GM12878 (cell line): ENCODE measurements around the gene NHERF1. TPM values are rescaled to one million over a fixed set of nuclear protein-coding genes. Genes with fewer than 3 reads are reported as not detected.
A peak's percentile ranks its signal among the peaks of the same experiment; 100 is the strongest.

Source experiments
- BCL11A ChIP-seq: IDR thresholded peaks from 2 replicates; pipeline ENCODE4 v1.6.1; 2011; ENCODE audit warnings: low read depth, low read length
- CBFB ChIP-seq: IDR thresholded peaks from 2 replicates; pipeline ENCODE4 v1.6.1; 2016; ENCODE audit warnings: antibody characterized with exemption, low read depth
- CEBPB ChIP-seq, 2 experiments: fragments of 150-350 bp in 1 of 2; IDR thresholded peaks; 2 replicates each; pipeline ENCODE4 v1.6.1; 2012 to 2014; ENCODE audit warnings: low read depth in 2 of 2, low read length in 2 of 2, borderline replicate concordance in 1 of 2, inconsistent platforms in 1 of 2
- GABPA ChIP-seq: IDR thresholded peaks from 2 replicates; pipeline ENCODE4 v1.6.1; 2014; ENCODE audit warnings: antibody characterized with exemption, low read depth, mild to moderate bottlenecking, inconsistent platforms
- IRF5 ChIP-seq: fragments of 450-650 bp; IDR thresholded peaks from 2 replicates; pipeline ENCODE4 v1.6.1; 2017; ENCODE audit warnings: borderline replicate concordance
- MEF2A ChIP-seq: IDR thresholded peaks from 2 replicates; pipeline ENCODE4 v1.6.1; 2011; ENCODE audit warnings: low read depth, mild to moderate bottlenecking, low read length, moderate library complexity; ENCODE audit not compliant: insufficient read depth
- MTA2 ChIP-seq: fragments of 450-650 bp; IDR thresholded peaks from 2 replicates; pipeline ENCODE4 v1.6.1; 2016; ENCODE audit warnings: low read depth, mild to moderate bottlenecking, moderate library complexity
- NFIC ChIP-seq: IDR thresholded peaks from 2 replicates; pipeline ENCODE4 v1.6.1; 2012; ENCODE audit warnings: low read depth, mild to moderate bottlenecking, inconsistent platforms, low read length, moderate library complexity
- NR2F1 ChIP-seq: fragments of 450-650 bp; conservative IDR thresholded peaks from 2 replicates; pipeline ENCODE4 v1.6.1; 2017; ENCODE audit warnings: mild to moderate bottlenecking
- RCOR1 ChIP-seq: conservative IDR thresholded peaks from 2 replicates; pipeline ENCODE4 v1.6.1; 2012; ENCODE audit warnings: low read depth, low read length, improper control_type of control experiment
- RELA ChIP-seq: fragments of 450-650 bp; IDR thresholded peaks from 2 replicates; pipeline ENCODE4 v1.8.0; 2014; ENCODE audit warnings: borderline replicate concordance; ENCODE audit not compliant: partially characterized antibody
- SIN3A ChIP-seq: IDR thresholded peaks from 2 replicates; pipeline ENCODE4 v1.6.1; 2012; ENCODE audit warnings: low read depth, low read length, improper control_type of control experiment
- STAT3 ChIP-seq: IDR thresholded peaks from 2 replicates; pipeline ENCODE4 v1.6.1; 2011; ENCODE audit warnings: low read depth, low read length, improper control_type of control experiment
- TAF1 ChIP-seq: IDR thresholded peaks from 2 replicates; pipeline ENCODE4 v1.6.1; 2011; ENCODE audit warnings: mild to moderate bottlenecking, low read depth, low read length, borderline replicate concordance
- ZBTB11 ChIP-seq: fragments of 450-650 bp; formaldehyde crosslinking; IDR thresholded peaks from 2 replicates; pipeline ENCODE4 v1.5.0; 2022; ENCODE audit warnings: mild to moderate bottlenecking, missing genetic modification characterization
- polyA plus RNA-seq, 11 experiments: library from polyadenylated mRNA; depleted of rRNA in 4 of 11; unstranded in 6 of 11; stranded (reverse) in 5 of 11; fragments of >200 nt; fragmentation: Nextera tagmentation in 4 of 11; fragmentation: Illumina TruSeq in 1 of 11; extraction: Ambion mirVana in 4 of 11; extraction: Trizol in 1 of 11; gene quantifications; 1 replicate in 1 of 11; 2 replicates in 10 of 11; pipeline versions ENCODE4 v1.2.1 to v1.2.3, GENCODE V29; 2011 to 2016; ENCODE audit warnings: inconsistent platforms in 2 of 11, missing spikeins in 2 of 11, low read depth in 1 of 11
- total RNA-seq, 4 experiments: library from RNA; depleted of rRNA in 3 of 4; stranded (reverse); fragments of >200 nt in 3 of 4; fragmentation: Illumina TruSeq in 1 of 4; extraction: Trizol in 1 of 4; gene quantifications; 2 replicates each; pipeline versions ENCODE4 v1.2.1 to v1.2.3, GENCODE V29; 2013 to 2021
- TF ChIP-seq, protein P1 (sequence below): IDR thresholded peaks from 2 replicates; pipeline ENCODE4 v1.6.1; 2012; ENCODE audit warnings: improper control_type of control experiment, low read depth, low read length; ENCODE audit not compliant: insufficient replicate concordance

Gene NHERF1
- total and polyA plus RNA-seq, 10 of the 15 experiments (the other 5 are each of a cell fraction or from before 2014, with no cell fraction given) = 13.4 to 61.6 (median 39.0) TPM

DNA sequence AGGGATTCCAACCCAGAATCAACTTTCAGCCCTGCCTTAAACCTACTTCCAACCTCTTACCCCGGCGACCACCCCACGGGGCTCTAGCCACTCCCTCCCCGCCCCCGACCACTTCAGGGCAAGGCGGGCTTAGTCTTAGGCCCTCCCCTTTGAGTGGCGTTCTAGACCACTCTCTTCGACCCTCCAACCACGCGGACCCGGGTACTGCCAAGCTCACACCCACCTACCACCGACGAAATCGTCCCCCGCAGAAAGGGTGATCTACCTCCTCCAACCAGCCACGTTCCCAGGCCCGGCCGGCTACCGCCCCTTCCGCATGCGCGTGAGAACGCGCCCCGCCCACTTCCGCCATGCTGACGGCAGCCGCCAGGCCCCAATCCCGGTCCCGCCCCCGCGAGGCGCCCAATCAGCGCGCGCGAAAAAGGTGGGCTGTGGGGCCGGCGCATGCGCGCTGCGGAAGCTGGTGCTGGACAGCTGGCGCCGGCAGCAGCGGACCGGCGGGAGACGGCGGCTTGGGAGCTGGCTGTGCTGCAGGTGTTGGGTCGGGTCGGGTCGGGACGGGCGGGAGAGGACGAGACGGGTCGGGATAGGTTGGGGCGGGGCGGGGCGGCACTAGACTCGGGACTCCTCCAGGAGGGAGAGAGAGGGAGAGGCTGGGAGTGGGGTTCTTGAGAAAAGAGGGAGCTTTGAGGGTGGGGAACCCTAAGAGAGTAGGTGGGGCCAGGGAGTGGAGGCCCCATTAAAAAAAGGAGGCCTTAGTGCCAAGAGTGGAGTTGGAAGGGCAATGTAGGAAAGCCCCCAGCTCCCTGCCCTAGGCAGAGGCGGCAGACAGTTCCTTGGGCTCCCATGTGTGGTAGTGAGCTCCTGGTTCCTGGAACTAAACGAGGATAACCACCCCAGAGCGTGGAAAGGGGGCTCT, 27.9 kb downstream of the NHERF1 start, which contains the start of gene NAT9 (continued):
- TF ChIP-seq MEF2A (no peak), RCOR1 (0 out of 2 replicates have a peak, but pooled peaks have one; percentile 48), STAT3 (no peak), NR2F1 (no peak), RELA (peak; percentile 42), CBFB (no peak), SIN3A (peak; percentile 93), GABPA (peak; percentile 86), ZBTB11 (CRISPR knock-in tag) (no peak), MTA2 (no peak), TAF1 (no peak; the same call in 1 of the 2 replicates), IRF5 (no peak), BCL11A (no peak), CEBPB (IDR thresholded peaks at IDR 0.05; ENCODE audit: borderline replicate concordance in 1 of 2, low read depth in 2 of 2, low read length in 2 of 2) (no peak), NFIC (no peak)
- TF ChIP-seq, protein P1, sequence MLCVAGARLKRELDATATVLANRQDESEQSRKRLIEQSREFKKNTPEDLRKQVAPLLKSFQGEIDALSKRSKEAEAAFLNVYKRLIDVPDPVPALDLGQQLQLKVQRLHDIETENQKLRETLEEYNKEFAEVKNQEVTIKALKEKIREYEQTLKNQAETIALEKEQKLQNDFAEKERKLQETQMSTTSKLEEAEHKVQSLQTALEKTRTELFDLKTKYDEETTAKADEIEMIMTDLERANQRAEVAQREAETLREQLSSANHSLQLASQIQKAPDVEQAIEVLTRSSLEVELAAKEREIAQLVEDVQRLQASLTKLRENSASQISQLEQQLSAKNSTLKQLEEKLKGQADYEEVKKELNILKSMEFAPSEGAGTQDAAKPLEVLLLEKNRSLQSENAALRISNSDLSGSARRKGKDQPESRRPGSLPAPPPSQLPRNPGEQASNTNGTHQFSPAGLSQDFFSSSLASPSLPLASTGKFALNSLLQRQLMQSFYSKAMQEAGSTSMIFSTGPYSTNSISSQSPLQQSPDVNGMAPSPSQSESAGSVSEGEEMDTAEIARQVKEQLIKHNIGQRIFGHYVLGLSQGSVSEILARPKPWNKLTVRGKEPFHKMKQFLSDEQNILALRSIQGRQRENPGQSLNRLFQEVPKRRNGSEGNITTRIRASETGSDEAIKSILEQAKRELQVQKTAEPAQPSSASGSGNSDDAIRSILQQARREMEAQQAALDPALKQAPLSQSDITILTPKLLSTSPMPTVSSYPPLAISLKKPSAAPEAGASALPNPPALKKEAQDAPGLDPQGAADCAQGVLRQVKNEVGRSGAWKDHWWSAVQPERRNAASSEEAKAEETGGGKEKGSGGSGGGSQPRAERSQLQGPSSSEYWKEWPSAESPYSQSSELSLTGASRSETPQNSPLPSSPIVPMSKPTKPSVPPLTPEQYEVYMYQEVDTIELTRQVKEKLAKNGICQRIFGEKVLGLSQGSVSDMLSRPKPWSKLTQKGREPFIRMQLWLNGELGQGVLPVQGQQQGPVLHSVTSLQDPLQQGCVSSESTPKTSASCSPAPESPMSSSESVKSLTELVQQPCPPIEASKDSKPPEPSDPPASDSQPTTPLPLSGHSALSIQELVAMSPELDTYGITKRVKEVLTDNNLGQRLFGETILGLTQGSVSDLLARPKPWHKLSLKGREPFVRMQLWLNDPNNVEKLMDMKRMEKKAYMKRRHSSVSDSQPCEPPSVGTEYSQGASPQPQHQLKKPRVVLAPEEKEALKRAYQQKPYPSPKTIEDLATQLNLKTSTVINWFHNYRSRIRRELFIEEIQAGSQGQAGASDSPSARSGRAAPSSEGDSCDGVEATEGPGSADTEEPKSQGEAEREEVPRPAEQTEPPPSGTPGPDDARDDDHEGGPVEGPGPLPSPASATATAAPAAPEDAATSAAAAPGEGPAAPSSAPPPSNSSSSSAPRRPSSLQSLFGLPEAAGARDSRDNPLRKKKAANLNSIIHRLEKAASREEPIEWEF = no peak
